ENCODE data around the gene ATG2A.

- no peak for TF ChIP-seq CBX5 (IDR thresholded peaks at IDR 0.05; ENCODE audit: low read depth)
- TF ChIP-seq CTCF (IDR thresholded peaks at IDR 0.05 in 2 of 3, conservative IDR thresholded peaks at IDR 0.05 in 1 of 3; ENCODE audit: control insufficient read depth in 2 of 3, extremely low read depth in 1 of 3, insufficient read depth in 1 of 3, low read depth in 3 of 3, low read length in 3 of 3): no peak
- TF ChIP-seq POLR2AphosphoS5 (IDR thresholded peaks at IDR 0.05; ENCODE audit: low read length): no peak
- TF ChIP-seq EZH2 (IDR thresholded peaks at IDR 0.05; ENCODE audit: borderline replicate concordance, control insufficient read depth, low read depth, low read length): no peak
- no peak for TF ChIP-seq NFYB (IDR thresholded peaks at IDR 0.05; ENCODE audit: insufficient read depth, low read depth, low read length)
Observed at GRCh38 chr11:64897381-64898075, 19.5 kb downstream of the ATG2A start.
